Natural killer cell (primary cell): ENCODE results near the gene ATP2A2. TPM values are rescaled to one million over a fixed set of nuclear protein-coding genes. Genes with fewer than 3 reads are reported as not detected.

Source experiments
- ATAC-seq, 3 donors: fragments of 150-1000 bp in 2 of 3; fragments of 200-7000 bp in 1 of 3; cut with Tn5 transposase; 1 replicate in 1 of 3; 2 replicates in 2 of 3; pipeline ENCODE4 v1.10.0; 2021; ENCODE audit warnings: mild to moderate bottlenecking in 2 of 3, moderate library complexity in 2 of 3
- DNase-seq, 2 donors: peaks; one replicate each; pipeline versions ENCODE4 v3.0.0 to v3.0.0-alpha.2; 2013 to 2021; ENCODE audit warnings: mixed read lengths in 1 of 2
- H3K27ac ChIP-seq: one replicate; pipeline ENCODE4 v1.5.1; 2013; ENCODE audit warnings: mild to moderate bottlenecking, low read length
- H3K27me3 ChIP-seq: one replicate; pipeline ENCODE4 v1.6.1; 2013; ENCODE audit warnings: low read length; ENCODE audit not compliant: control insufficient read depth, insufficient read depth
- H3K36me3 ChIP-seq: one replicate; pipeline ENCODE4 v1.6.1; 2013; ENCODE audit warnings: low read length; ENCODE audit not compliant: control insufficient read depth, insufficient read depth
- H3K4me1 ChIP-seq: one replicate; pipeline ENCODE4 v1.6.1; 2013; ENCODE audit warnings: low read length; ENCODE audit not compliant: control insufficient read depth, insufficient read depth
- H3K4me3 ChIP-seq: one replicate; pipeline ENCODE4 v1.5.1; 2013; ENCODE audit warnings: low read length
- H3K9me3 ChIP-seq: one replicate; pipeline ENCODE4 v1.6.1; 2013; ENCODE audit warnings: low read length; ENCODE audit not compliant: control insufficient read depth, insufficient read depth
- H3K27ac Mint-ChIP-seq, 2 donors: one replicate each; pipeline ENCODE4 v1.8.0; 2022; ENCODE audit warnings: mild to moderate bottlenecking in 2 of 2, mixed read lengths in 2 of 2, moderate library complexity in 1 of 2
- H3K27me3 Mint-ChIP-seq, 2 donors: one replicate each; pipeline ENCODE4 v1.8.0; 2022; ENCODE audit warnings: low read depth in 2 of 2, mixed read lengths in 2 of 2
- H3K36me3 Mint-ChIP-seq: one replicate; pipeline ENCODE4 v1.8.0; 2022; ENCODE audit warnings: mixed read lengths
- H3K4me1 Mint-ChIP-seq, 2 donors: one replicate each; pipeline ENCODE4 v1.8.0; 2022; ENCODE audit warnings: mixed read lengths in 2 of 2
- H3K4me3 Mint-ChIP-seq: one replicate; pipeline ENCODE4 v1.8.0; 2022; ENCODE audit warnings: mild to moderate bottlenecking, moderate library complexity, mixed read lengths
- H3K9me3 Mint-ChIP-seq, 2 donors: one replicate each; pipeline ENCODE4 v1.8.0; 2022; ENCODE audit warnings: mixed read lengths in 2 of 2
- CTCF ChIP-seq: fragments of 200-600 bp; IDR thresholded peaks from one replicate; pipeline ENCODE4 v1.8.0; 2022; ENCODE audit warnings: antibody characterized with exemption
- WGBS: methylation state at CpG from one replicate; pipeline ENCODE4 v1.1.7; 2013; ENCODE audit warnings: missing lambda C conversion rate; ENCODE audit not compliant: insufficient coverage; 5-methylcytosine and 5-hydroxymethylcytosine counted together
- intact Hi-C: fragments of 100-400 bp; cut with micrococcal nuclease; formaldehyde crosslinking; loops from one replicate; pipeline ENCODE4 v1.14.2; 2022
- total RNA-seq, 4 donors: library from RNA; stranded (reverse); fragments of 120-200 nt in 1 of 4; gene quantifications; one replicate each; pipeline versions ENCODE4 v1.2.3 to v1.2.4, GENCODE V29; 2013 to 2022

Gene ATP2A2
- total RNA-seq, 3 donors from 2014 or later (not counting 1 experiment from before 2014, with no cell fraction given), result 118 to 140 (median 123) TPM

- no peaks in the 10 kb centered on the region for H3K4me1 ChIP-seq
- peak overlapping the region; percentile 40 to 46 for H3K27ac Mint-ChIP-seq
Observed at GRCh38 chr12:110330544-110330943, 49.5 kb downstream of the ATP2A2 start.

GRCh38 chr12:110333201-110333600 is 52.2 kb downstream of the ATP2A2 start:
- Histone ChIP-seq H3K9me3 (no peaks in the 10 kb centered on the region), H3K27ac (no peak overlapping the region), H3K36me3 (peaks cover 80% of the 10 kb centered on the region), H3K27me3 (no peaks in the 10 kb centered on the region), H3K4me1 (no peaks in the 10 kb centered on the region), H3K4me3 (no peak overlapping the region)
- intact Hi-C loops, result no loop called here
- Mint-ChIP-seq H3K36me3 (peaks cover 11% of the 10 kb centered on the region), H3K9me3 (no peaks in the 10 kb centered on the region), H3K27ac (no peak overlapping the region), H3K4me3 (no peak overlapping the region), H3K4me1 (peaks cover 11 to 21% of the 10 kb centered on the region in 2 donors), H3K27me3 (no peaks in the 10 kb centered on the region)
- TF ChIP-seq CTCF, result no peak
- ATAC-seq (no peak), DNase-seq (no peak)

More at GRCh38 chr12:110330544-110330943, 49.5 kb downstream of the ATP2A2 start:
- Mint-ChIP-seq H3K4me1 (peaks cover 14 to 33% of the 10 kb centered on the region in 2 donors), H3K27me3 (no peaks in the 10 kb centered on the region), H3K36me3 (peaks cover 20% of the 10 kb centered on the region), H3K9me3 (no peaks in the 10 kb centered on the region), H3K4me3 (no peak overlapping the region)
- H3K27ac ChIP-seq, result no peak overlapping the region
- H3K4me3 ChIP-seq, result no peak overlapping the region
- no peak for DNase-seq
- intact Hi-C loops, result no loop called here
- no peak for TF ChIP-seq CTCF
- ATAC-seq, result no peak
- H3K36me3 ChIP-seq, result peaks cover 78% of the 10 kb centered on the region
- H3K9me3 ChIP-seq, result no peaks in the 10 kb centered on the region
- no peaks in the 10 kb centered on the region for H3K27me3 ChIP-seq

- peaks cover 83% of the 10 kb centered on the region for H3K36me3 ChIP-seq
- 94% methylated on average over 4 of the region's 4 CpGs for whole genome bisulfite sequencing
- no peaks in the 10 kb centered on the region for H3K27me3 Mint-ChIP-seq
- no peak overlapping the region for H3K27ac Mint-ChIP-seq
- ATAC-seq (no peak), DNase-seq (no peak)
- peaks cover 29% of the 10 kb centered on the region for H3K36me3 Mint-ChIP-seq
- no peaks in the 10 kb centered on the region for H3K9me3 Mint-ChIP-seq
- no peak overlapping the region for H3K4me3 ChIP-seq
- H3K9me3 ChIP-seq, result no peaks in the 10 kb centered on the region
- H3K27ac ChIP-seq, result no peak overlapping the region
- H3K4me1 Mint-ChIP-seq, result peaks cover 1 to 11% of the 10 kb centered on the region in 2 donors
- TF ChIP-seq CTCF, result no peak
- H3K27me3 ChIP-seq, result no peaks in the 10 kb centered on the region
- no peaks in the 10 kb centered on the region for H3K4me1 ChIP-seq
- H3K4me3 Mint-ChIP-seq, result no peak overlapping the region
- intact Hi-C loops, result no loop called here
Observed at GRCh38 chr12:110335481-110336045, 54.5 kb downstream of the ATP2A2 start.
